GM23338 (cell line): ENCODE results near the gene SUN5. TPM values are rescaled to one million over a fixed set of nuclear protein-coding genes. Genes with fewer than 3 reads are reported as not detected.

Experiments used
- ATAC-seq: fragments of 200-7000 bp; cut with Tn5 transposase; 3 replicates; pipeline ENCODE4 v1.9.1; 2020
- DNase-seq: peaks from one replicate; pipeline ENCODE4 v3.0.0-alpha.2; 2015; ENCODE audit warnings: low spot score
- H2AFZ ChIP-seq: fragments of 200-600 bp; sonication (generic); 2 replicates; pipeline ENCODE4 v1.8.0; 2016; ENCODE audit warnings: antibody characterized with exemption, mild to moderate bottlenecking, moderate library complexity
- H3F3A ChIP-seq: fragments of 200-600 bp; sonication (generic); replicated peaks from 2 replicates; pipeline ENCODE4 v1.8.0; 2017; ENCODE audit warnings: antibody characterized with exemption, mixed run types, low read depth
- H3K27ac ChIP-seq: fragments of 200-600 bp; sonication (generic); 2 replicates; pipeline ENCODE4 v1.6.1; 2016; ENCODE audit warnings: low read depth
- H3K27me3 ChIP-seq: fragments of 200-600 bp; sonication (generic); 2 replicates; pipeline ENCODE4 v1.8.0; 2016; ENCODE audit warnings: mild to moderate bottlenecking, mixed run types, moderate library complexity; ENCODE audit not compliant: insufficient read depth
- H3K36me3 ChIP-seq: fragments of 200-600 bp; sonication (generic); 2 replicates; pipeline ENCODE4 v1.8.0; 2016; ENCODE audit warnings: mild to moderate bottlenecking; ENCODE audit not compliant: insufficient read depth
- H3K4me1 ChIP-seq: fragments of 200-600 bp; sonication (generic); 2 replicates; pipeline ENCODE4 v1.8.0; 2016; ENCODE audit warnings: mild to moderate bottlenecking, moderate library complexity; ENCODE audit not compliant: insufficient read depth
- H3K4me2 ChIP-seq: fragments of 200-600 bp; sonication (generic); 2 replicates; pipeline ENCODE4 v1.7.1; 2017; ENCODE audit warnings: mixed run types
- H3K4me3 ChIP-seq: fragments of 200-600 bp; sonication (generic); 2 replicates; pipeline ENCODE4 v1.6.1; 2016; ENCODE audit warnings: mixed run types
- H3K79me2 ChIP-seq: fragments of 200-600 bp; sonication (generic); replicated peaks from 2 replicates; pipeline ENCODE4 v1.8.0; 2017; ENCODE audit warnings: mild to moderate bottlenecking; ENCODE audit not compliant: insufficient read depth
- H3K9me2 ChIP-seq: fragments of 200-600 bp; sonication (generic); 2 replicates; pipeline ENCODE4 v1.8.0; 2017; ENCODE audit not compliant: insufficient read depth
- H4K20me1 ChIP-seq: fragments of 200-600 bp; sonication (generic); replicated peaks from 2 replicates; pipeline ENCODE4 v1.8.0; 2017; ENCODE audit warnings: mild to moderate bottlenecking; ENCODE audit not compliant: insufficient read depth
- H3K27ac Mint-ChIP-seq: 2 replicates; pipeline ENCODE4 v1.8.0; 2020; ENCODE audit warnings: inconsistent platforms, mild to moderate bottlenecking, moderate library complexity, mixed read lengths
- H3K27me3 Mint-ChIP-seq: 3 replicates; pipeline ENCODE4 v1.8.0; 2022; ENCODE audit warnings: low read depth, mild to moderate bottlenecking, moderate library complexity, mixed read lengths, inconsistent platforms; ENCODE audit not compliant: insufficient read depth, poor library complexity
- H3K36me3 Mint-ChIP-seq: 3 replicates; pipeline ENCODE4 v1.8.0; 2021; ENCODE audit warnings: low read depth, mild to moderate bottlenecking, inconsistent platforms, moderate library complexity, mixed read lengths
- H3K4me1 Mint-ChIP-seq: 3 replicates; pipeline ENCODE4 v1.8.0; 2020; ENCODE audit warnings: mild to moderate bottlenecking, inconsistent platforms, mixed read lengths
- H3K4me3 Mint-ChIP-seq: 3 replicates; pipeline ENCODE4 v1.8.0; 2021; ENCODE audit warnings: moderate library complexity, mild to moderate bottlenecking, inconsistent platforms, mixed read lengths
- H3K9me3 Mint-ChIP-seq: 3 replicates; pipeline ENCODE4 v1.8.0; 2020; ENCODE audit warnings: moderate library complexity, mild to moderate bottlenecking, inconsistent platforms, mixed read lengths
- CREB1 ChIP-seq: fragments of 250-450 bp; sonication (Bioruptor Pico); IDR thresholded peaks from 2 replicates; pipeline ENCODE4 v1.5.0; 2020; ENCODE audit warnings: low read depth, mild to moderate bottlenecking, moderate library complexity
- EZH2 ChIP-seq: fragments of 200-600 bp; sonication (generic); IDR thresholded peaks from one replicate; pipeline ENCODE4 v1.8.0; 2017; ENCODE audit warnings: antibody characterized with exemption, mild to moderate bottlenecking, low read depth; ENCODE audit not compliant: unreplicated experiment
- JUNB ChIP-seq: IDR thresholded peaks from one replicate; pipeline ENCODE4 v1.6.1; 2016; ENCODE audit warnings: antibody characterized with exemption; ENCODE audit not compliant: unreplicated experiment
- ZNF114 ChIP-seq: fragments of 250-450 bp; sonication (Bioruptor Pico); IDR thresholded peaks from 2 replicates; pipeline ENCODE4 v1.5.0; 2020; ENCODE audit warnings: mild to moderate bottlenecking, moderate library complexity
- polyA plus RNA-seq: library from polyadenylated mRNA; unstranded; fragments of >200 nt; fragmentation: Nextera tagmentation; extraction: Ambion mirVana; gene quantifications from 2 replicates; pipeline ENCODE4 v1.2.1, GENCODE V29; 2016
- total RNA-seq: library from RNA; depleted of rRNA; stranded (reverse); fragments of >200 nt; shearing (Covaris generic); gene quantifications from 2 replicates; pipeline ENCODE4 v1.2.3, GENCODE V29; 2014
- TF ChIP-seq, protein P1 (sequence below): IDR thresholded peaks from one replicate; pipeline ENCODE4 v1.6.1; 2018; ENCODE audit warnings: antibody characterized with exemption; ENCODE audit not compliant: unreplicated experiment

Gene SUN5
- total and polyA plus RNA-seq, 2 experiments from 2014 or later = not detected

DNA sequence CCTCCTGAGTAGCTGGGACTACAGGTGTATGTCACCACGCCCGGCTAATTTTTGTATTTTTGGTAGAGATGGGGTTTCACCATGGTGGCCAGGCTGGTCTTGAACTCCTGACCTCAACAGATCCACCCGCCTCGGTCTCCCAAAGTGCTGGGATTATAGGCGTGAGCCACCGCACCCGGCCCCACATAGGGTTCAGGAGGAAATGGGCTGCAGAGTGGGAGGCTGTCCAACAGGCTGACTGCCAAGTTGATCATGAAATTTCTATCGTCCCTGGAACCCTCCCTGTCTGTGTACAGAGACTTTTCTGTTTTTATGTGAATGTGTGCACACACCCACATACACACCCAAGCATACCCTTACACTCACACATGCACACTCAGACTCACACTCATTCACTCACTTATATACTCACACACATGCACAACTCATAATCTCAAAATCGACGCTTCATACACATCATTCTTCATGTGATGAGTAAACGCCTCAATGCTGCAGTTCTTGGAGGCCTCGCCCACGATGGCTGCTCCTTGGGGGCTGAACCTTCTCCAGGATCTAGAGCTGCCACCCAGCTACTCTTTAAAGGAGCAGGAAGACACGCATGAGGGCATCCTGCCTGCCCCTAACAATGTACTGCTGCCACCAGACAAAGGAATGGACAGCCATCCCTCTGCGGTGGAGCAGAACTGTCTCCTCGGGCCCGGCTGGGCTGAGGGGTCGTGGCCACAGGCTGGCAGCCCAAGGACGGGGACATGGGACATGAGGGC, 35.6 kb downstream of the SUN5 start:
- Mint-ChIP-seq H3K27me3 (peaks cover 12% of the 10 kb centered on the region), H3K9me3 (no peaks in the 10 kb centered on the region; the same call in 2 of the 3 replicates), H3K36me3 (no peaks in the 10 kb centered on the region), H3K4me1 (peaks cover 2% of the 10 kb centered on the region; the same call in 2 of the 3 replicates), H3K27ac (no peak overlapping the region), H3K4me3 (no peak overlapping the region)
- H2AFZ ChIP-seq = no peak overlapping the region
- peaks cover 17% of the 10 kb centered on the region for H3K4me1 ChIP-seq
- TF ChIP-seq EZH2 = no peak
- ATAC-seq (no peak), DNase-seq (no peak)
- H3K27ac ChIP-seq = no peak overlapping the region
- H3K9me2 ChIP-seq = no peaks in the 10 kb centered on the region
- H3K79me2 ChIP-seq = no peaks in the 10 kb centered on the region
- no peaks in the 10 kb centered on the region for H3K36me3 ChIP-seq
- no peaks in the 10 kb centered on the region for H3K27me3 ChIP-seq
- H3K4me3 ChIP-seq = no peak overlapping the region
- H4K20me1 ChIP-seq = no peaks in the 10 kb centered on the region
- H3K4me2 ChIP-seq = no peak overlapping the region
- 0 out of 2 replicates have a peak, but pooled peaks cover 3% of the 10 kb centered on the region for H3F3A ChIP-seq

DNA sequence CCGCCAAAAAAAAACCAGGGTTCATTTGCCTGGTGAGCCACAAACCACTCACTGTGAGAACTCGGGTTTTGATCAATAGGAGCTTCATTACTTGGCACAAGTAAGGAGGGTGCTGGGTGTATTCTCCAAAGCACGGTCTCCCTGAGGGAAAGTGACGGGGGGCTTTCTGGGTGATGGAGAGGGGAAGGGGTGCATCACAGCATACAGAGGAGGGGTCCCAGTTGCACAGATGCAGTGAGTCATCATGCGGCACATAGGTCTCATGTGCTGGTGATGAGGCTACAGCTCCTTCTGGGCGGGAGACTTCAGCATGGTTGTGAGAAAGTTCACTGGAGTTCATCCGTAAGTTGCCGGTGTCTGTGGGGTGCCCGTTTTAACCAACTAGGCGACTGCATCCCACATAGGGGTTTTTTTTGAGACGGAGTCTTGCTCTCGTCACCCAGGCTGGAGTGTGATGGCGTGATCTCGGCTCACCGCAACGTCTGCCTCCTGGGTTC, 36.2 kb downstream of the SUN5 start:
- Histone ChIP-seq H3K9me2 (no peaks in the 10 kb centered on the region), H3K27ac (no peak overlapping the region), H3F3A (no peaks in the 10 kb centered on the region), H3K36me3 (no peaks in the 10 kb centered on the region), H3K4me2 (no peak overlapping the region), H3K79me2 (no peaks in the 10 kb centered on the region), H3K4me1 (peaks cover 15% of the 10 kb centered on the region), H2AFZ (no peak overlapping the region), H4K20me1 (no peaks in the 10 kb centered on the region), H3K27me3 (no peaks in the 10 kb centered on the region), H3K4me3 (no peak overlapping the region)
- no peak for DNase-seq
- Mint-ChIP-seq H3K4me3 (no peak overlapping the region), H3K4me1 (peaks cover 2% of the 10 kb centered on the region; the same call in 1 of the 3 replicates), H3K9me3 (no peaks in the 10 kb centered on the region; the same call in 2 of the 3 replicates), H3K36me3 (no peaks in the 10 kb centered on the region), H3K27ac (no peak overlapping the region), H3K27me3 (peaks cover 12% of the 10 kb centered on the region)
- ATAC-seq = no peak
- TF ChIP-seq, protein P1, sequence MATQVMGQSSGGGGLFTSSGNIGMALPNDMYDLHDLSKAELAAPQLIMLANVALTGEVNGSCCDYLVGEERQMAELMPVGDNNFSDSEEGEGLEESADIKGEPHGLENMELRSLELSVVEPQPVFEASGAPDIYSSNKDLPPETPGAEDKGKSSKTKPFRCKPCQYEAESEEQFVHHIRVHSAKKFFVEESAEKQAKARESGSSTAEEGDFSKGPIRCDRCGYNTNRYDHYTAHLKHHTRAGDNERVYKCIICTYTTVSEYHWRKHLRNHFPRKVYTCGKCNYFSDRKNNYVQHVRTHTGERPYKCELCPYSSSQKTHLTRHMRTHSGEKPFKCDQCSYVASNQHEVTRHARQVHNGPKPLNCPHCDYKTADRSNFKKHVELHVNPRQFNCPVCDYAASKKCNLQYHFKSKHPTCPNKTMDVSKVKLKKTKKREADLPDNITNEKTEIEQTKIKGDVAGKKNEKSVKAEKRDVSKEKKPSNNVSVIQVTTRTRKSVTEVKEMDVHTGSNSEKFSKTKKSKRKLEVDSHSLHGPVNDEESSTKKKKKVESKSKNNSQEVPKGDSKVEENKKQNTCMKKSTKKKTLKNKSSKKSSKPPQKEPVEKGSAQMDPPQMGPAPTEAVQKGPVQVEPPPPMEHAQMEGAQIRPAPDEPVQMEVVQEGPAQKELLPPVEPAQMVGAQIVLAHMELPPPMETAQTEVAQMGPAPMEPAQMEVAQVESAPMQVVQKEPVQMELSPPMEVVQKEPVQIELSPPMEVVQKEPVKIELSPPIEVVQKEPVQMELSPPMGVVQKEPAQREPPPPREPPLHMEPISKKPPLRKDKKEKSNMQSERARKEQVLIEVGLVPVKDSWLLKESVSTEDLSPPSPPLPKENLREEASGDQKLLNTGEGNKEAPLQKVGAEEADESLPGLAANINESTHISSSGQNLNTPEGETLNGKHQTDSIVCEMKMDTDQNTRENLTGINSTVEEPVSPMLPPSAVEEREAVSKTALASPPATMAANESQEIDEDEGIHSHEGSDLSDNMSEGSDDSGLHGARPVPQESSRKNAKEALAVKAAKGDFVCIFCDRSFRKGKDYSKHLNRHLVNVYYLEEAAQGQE = no peak
- no peak for TF ChIP-seq JUNB
- TF ChIP-seq ZNF114 (CRISPR knock-in tag) = no peak
- TF ChIP-seq CREB1 (CRISPR knock-in tag) = no peak
- TF ChIP-seq EZH2 = no peak
